Bronchial epithelial cell (primary cell): ENCODE results near the gene C1orf56. TPM values are rescaled to one million over a fixed set of nuclear protein-coding genes. Genes with fewer than 3 reads are reported as not detected.

ENCODE experiments used
- DNase-seq: peaks from one replicate; pipeline ENCODE4 v3.0.0-alpha.2; 2010; ENCODE audit warnings: low read depth
- FAIRE-seq: peaks from 2 replicates; lab custom pipeline; 2011; peaks lifted over from hg19 to GRCh38; lab: Jason Lieb, UNC
- H3K27me3 ChIP-seq: 2 replicates; pipeline ENCODE4 v1.5.1; 2011; ENCODE audit warnings: low read length; ENCODE audit not compliant: control insufficient read depth, insufficient read depth
- H3K36me3 ChIP-seq: 2 replicates; pipeline ENCODE4 v1.5.1; 2011; ENCODE audit warnings: low read length; ENCODE audit not compliant: control insufficient read depth, insufficient read depth
- H3K4me3 ChIP-seq: 2 replicates; pipeline ENCODE4 v1.5.1; 2011; ENCODE audit warnings: mild to moderate bottlenecking, low read depth, low read length, control low read depth
- total RNA-seq: library from RNA; depleted of rRNA; stranded (reverse); fragments of >200 nt; gene quantifications from 2 replicates; pipeline ENCODE4 v1.2.1, GENCODE V29; 2014
- TF ChIP-seq, protein P1 (sequence below): IDR thresholded peaks from 2 replicates; pipeline ENCODE4 v1.5.1; 2011; ENCODE audit warnings: mild to moderate bottlenecking, moderate library complexity, low read length, control low read depth, inconsistent platforms; ENCODE audit not compliant: insufficient read depth, severe bottlenecking

C1orf56 gene
- total RNA-seq, 1 donor from 2014 or later: 0.53 TPM

DNA sequence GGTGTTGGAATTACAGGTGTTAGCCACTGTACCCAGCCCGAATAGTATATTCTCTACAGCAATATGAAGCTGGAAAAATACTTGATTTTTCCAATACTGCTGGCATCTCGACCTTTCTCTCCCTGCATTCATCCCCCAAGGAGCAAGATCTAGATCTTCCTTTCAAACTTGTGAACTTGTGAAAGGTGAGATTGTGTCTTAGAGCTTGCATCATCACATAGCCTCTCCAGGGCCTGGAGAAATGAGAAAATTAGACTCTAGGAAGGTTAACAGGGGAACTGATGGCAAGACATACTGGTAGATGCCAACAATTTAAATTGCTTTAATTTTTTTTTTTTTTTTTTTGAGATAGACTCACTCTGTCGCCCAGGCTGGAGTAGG, 37.2 kb upstream of the C1orf56 start:
- FAIRE-seq (no peak), DNase-seq (no peak)
- no peaks in the 10 kb centered on the region for H3K27me3 ChIP-seq
- no peaks in the 10 kb centered on the region for H3K36me3 ChIP-seq
- H3K4me3 ChIP-seq: no peak overlapping the region
- TF ChIP-seq, protein P1, sequence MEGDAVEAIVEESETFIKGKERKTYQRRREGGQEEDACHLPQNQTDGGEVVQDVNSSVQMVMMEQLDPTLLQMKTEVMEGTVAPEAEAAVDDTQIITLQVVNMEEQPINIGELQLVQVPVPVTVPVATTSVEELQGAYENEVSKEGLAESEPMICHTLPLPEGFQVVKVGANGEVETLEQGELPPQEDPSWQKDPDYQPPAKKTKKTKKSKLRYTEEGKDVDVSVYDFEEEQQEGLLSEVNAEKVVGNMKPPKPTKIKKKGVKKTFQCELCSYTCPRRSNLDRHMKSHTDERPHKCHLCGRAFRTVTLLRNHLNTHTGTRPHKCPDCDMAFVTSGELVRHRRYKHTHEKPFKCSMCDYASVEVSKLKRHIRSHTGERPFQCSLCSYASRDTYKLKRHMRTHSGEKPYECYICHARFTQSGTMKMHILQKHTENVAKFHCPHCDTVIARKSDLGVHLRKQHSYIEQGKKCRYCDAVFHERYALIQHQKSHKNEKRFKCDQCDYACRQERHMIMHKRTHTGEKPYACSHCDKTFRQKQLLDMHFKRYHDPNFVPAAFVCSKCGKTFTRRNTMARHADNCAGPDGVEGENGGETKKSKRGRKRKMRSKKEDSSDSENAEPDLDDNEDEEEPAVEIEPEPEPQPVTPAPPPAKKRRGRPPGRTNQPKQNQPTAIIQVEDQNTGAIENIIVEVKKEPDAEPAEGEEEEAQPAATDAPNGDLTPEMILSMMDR: no peak

DNA sequence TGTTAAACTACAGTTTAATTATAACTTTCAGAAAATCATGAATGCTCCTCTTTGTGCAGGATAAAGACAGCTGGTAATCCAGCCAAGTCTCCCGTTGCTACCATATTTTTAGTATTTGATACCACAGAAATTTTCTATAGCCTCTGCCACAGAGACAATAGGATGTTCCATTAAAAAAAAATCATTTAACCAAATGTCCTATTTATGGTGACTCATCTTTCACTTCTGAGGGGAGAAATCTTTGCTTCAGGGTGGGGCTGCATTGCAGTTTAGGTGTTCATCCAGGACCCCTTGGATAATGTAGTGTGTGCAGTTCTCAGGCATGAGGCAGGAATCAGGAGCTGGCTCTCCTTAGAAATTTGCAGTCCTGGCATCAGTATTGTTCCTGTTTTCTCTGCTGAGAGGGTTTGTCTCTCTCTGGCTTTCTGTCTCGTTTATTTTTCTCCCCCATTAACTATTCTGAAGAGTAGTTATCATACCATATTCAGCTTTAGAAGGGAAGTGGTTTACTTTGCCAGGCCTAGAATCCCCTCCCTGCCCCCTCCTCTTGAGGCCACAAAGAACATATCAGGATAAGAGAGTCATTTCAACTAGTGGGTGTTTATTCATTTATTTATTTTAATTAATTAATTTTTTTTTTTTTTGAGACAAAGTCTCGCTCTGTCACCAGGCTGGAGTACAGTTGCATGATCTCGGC, 36.2 kb upstream of the C1orf56 start:
- no peak overlapping the region for H3K4me3 ChIP-seq
- TF ChIP-seq, protein P1: no peak
- DNase-seq (no peak), FAIRE-seq (no peak)
- H3K36me3 ChIP-seq: no peaks in the 10 kb centered on the region
- H3K27me3 ChIP-seq: no peaks in the 10 kb centered on the region

DNA sequence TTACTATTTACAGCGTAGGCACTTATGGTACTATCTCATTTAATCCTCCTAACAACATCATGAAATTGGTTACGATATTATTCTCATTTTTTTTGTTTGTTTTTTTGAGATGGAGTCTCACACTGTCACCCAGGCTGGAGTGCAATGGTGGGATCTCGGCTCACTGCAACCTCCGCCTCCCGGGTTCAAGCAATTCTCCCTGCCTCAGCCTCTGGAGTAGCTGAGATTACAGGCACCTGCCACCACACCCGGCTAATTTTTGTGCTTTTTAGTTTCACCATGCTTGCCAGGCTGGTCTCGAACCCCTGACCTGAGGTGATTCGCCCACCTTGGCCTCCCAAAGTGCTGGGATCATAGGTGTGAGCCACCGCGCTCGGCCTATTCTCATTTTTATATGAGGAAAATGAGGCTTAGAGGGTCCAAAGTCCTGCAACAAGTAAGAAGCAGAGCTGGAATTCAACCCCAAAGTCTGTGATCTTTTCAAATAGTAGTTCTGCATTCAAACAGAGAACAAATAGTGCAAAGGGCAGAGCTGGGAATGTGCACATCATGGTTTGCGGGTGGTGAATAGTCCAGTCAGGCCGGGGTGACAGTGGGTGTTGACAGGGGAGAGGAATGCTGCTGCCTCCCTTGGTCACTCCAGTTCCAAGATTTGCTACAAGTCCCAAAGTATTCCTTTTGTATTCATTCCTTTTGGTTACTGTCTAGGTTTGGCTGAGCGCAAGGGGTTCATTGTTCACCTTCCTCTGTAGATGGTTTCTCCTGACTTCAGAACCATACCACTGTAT, 34.7 kb upstream of the C1orf56 start:
- TF ChIP-seq, protein P1: no peak
- FAIRE-seq: no peak
- H3K4me3 ChIP-seq: no peak overlapping the region
- DNase-seq: no peak
- no peaks in the 10 kb centered on the region for H3K36me3 ChIP-seq
- no peaks in the 10 kb centered on the region for H3K27me3 ChIP-seq

DNA sequence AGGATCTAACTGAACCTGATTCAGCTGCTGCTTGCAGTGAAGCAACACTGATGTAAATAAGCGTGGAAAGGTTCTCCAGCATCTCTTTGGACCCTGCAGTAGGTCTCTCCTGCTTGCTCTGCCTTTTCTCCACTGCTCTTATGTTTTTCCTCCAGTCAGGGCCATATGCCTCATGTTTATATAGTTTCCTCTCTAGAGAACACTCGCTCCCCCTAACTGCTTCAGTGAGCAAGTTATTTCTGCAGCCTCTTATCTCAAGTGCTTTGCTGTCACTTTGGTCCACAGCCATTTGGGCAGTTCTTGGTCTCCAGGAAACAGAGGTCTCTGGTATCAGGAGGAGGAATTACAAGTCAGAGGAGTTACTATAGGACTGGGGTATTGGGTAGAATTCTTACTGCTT, 34.0 kb upstream of the C1orf56 start:
- Histone ChIP-seq H3K27me3 (no peaks in the 10 kb centered on the region), H3K36me3 (no peaks in the 10 kb centered on the region), H3K4me3 (no peak overlapping the region)
- DNase-seq: no peak
- TF ChIP-seq, protein P1: no peak
- no peak for FAIRE-seq

DNA sequence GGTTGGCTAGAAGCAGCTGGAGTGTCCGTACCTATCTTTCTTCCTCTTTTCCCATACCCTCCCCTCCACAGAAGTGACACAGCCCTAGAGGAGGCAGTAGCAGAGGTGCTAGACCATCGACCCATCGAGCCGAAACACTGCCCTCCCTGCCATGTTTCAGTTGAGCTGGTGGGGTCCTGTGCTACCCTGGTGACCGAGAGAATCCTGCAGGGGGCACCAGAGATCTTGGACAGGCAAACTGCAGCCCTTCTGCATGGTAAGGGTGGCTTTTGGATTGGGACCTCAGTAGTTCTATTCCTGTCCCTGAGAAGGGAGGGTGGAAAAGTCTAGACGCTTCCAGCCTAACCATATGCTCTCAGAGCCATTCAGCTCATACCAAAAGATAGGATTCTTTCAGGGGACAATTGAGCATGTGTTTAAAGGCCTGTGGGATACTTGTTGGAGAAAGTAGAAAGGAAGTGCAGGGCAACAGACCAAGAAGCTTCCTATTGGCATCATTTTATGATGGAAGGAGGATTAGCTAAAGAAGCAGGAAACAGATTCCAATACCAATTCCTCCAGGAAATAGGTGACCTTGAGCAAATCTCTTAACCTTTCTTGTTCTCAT, 22.9 kb upstream of the C1orf56 start:
- Histone ChIP-seq H3K36me3 (peaks cover 4% of the 10 kb centered on the region), H3K4me3 (no peak overlapping the region), H3K27me3 (no peaks in the 10 kb centered on the region)
- FAIRE-seq (peak; percentile 13), DNase-seq (peak; percentile 64)
- TF ChIP-seq, protein P1: peak; percentile 83
